Keratinocyte (primary cell): Measurements from ENCODE around the gene CNPY1.

Experiments used
- CTCF ChIP-seq, 3 experiments: IDR thresholded peaks in 1 of 3; conservative IDR thresholded peaks in 1 of 3; optimal IDR thresholded peaks in 1 of 3; 2 replicates in 2 of 3; 3 replicates in 1 of 3; pipeline versions ENCODE3 to v1.5.1; 2011; ENCODE audit warnings: low read length in 3 of 3, mild to moderate bottlenecking in 3 of 3, moderate library complexity in 2 of 3, control low read depth in 1 of 3, inconsistent platforms in 1 of 3; ENCODE audit not compliant: insufficient read depth in 2 of 3; ENCODE audit errors: extremely low read depth in 1 of 3
- EZH2 ChIP-seq: IDR thresholded peaks from one replicate; pipeline ENCODE4 v1.6.1; 2012; ENCODE audit warnings: inconsistent platforms, mild to moderate bottlenecking, low read length, moderate library complexity

GRCh38 chr7:155459700-155460461, 86.5 kb downstream of the CNPY1 start:
- no peak for TF ChIP-seq CTCF (optimal IDR thresholded peaks at IDR 0.05 in 1 of 3, IDR thresholded peaks at IDR 0.05 in 1 of 3, conservative IDR thresholded peaks at IDR 0.05 in 1 of 3; ENCODE audit: extremely low read depth in 1 of 3, insufficient read depth in 2 of 3, low read length in 3 of 3)
- no peak for TF ChIP-seq EZH2
